ENCODE data around the gene SCEL.

SCEL gene

GRCh38 chr13:77507931-77508776, 27.4 kb upstream of the SCEL start (continued):
- peak; percentile 59; the same call in 1 of the 2 replicates for TF ChIP-seq TSHZ1 (tag by site-specific recombination; IDR thresholded peaks at IDR 0.05; ENCODE audit: borderline replicate concordance)

- H3K36me3 ChIP-seq (ENCODE audit: control insufficient read depth in 2 of 2, insufficient read depth in 1 of 2, low read length in 2 of 2), result no peaks in the 10 kb centered on the region
- no peak overlapping the region for H3K4me3 ChIP-seq (ENCODE audit: low read depth, low read length)
- ChIA-PET CTCF (interaction anchor here (0.8 kb wide), 1 partner anchor 16 kb away, joined by 3 read pairs; no protein-coding TSS in a partner anchor), POLR2A (no interaction called here)
- no peak overlapping the region for H3K27ac ChIP-seq (ENCODE audit: extremely low read depth, low read depth, low read length)
- no peaks in the 10 kb centered on the region for H3K9me3 ChIP-seq (ENCODE audit: control insufficient read depth, insufficient read depth, low read depth, low read length)
- no peak for TF ChIP-seq ZNF654 (tag by site-specific recombination; IDR thresholded peaks at IDR 0.05; ENCODE audit: low read depth)
- 0 out of 2 replicates have a peak, but pooled peaks have one; percentile 22 for TF ChIP-seq ZNF366 (tag by site-specific recombination; conservative IDR thresholded peaks at IDR 0.05)
- TF ChIP-seq ZFP37 (tag by site-specific recombination; IDR thresholded peaks at IDR 0.05), result no peak
- no peak for TF ChIP-seq OSR2 (tag by site-specific recombination; IDR thresholded peaks at IDR 0.05)
- peak; percentile 80 for TF ChIP-seq PRDM6 (tag by site-specific recombination; IDR thresholded peaks at IDR 0.05)
- 0 out of 2 replicates have a peak, but pooled peaks have one; percentile 61 for TF ChIP-seq ZNF677 (tag by site-specific recombination; IDR thresholded peaks at IDR 0.05)
- peak; percentile 74 for TF ChIP-seq FEZF1 (tag by site-specific recombination; IDR thresholded peaks at IDR 0.05)
- peak; percentile 33; the same call in 1 of the 2 replicates for TF ChIP-seq ZNF362 (tag by site-specific recombination; IDR thresholded peaks at IDR 0.05)
- peaks cover 3% of the 10 kb centered on the region; the same call in 1 of the 2 replicates for H3K4me1 ChIP-seq (ENCODE audit: control insufficient read depth, insufficient read depth, low read length)
These were observed 26.4 kb upstream of the SCEL start for GRCh38 chr13:77508959-77509620.

GRCh38 chr13:77510156-77510555, 25.4 kb upstream of the SCEL start:
- Histone ChIP-seq H3K9me3 (ENCODE audit: control insufficient read depth, insufficient read depth, low read depth, low read length) (no peaks in the 10 kb centered on the region), H3K27ac (ENCODE audit: extremely low read depth, low read depth, low read length) (no peak overlapping the region), H3K4me1 (ENCODE audit: control insufficient read depth, insufficient read depth, low read length) (peaks cover 3% of the 10 kb centered on the region; the same call in 1 of the 2 replicates), H3K4me3 (ENCODE audit: low read depth, low read length) (no peak overlapping the region), H3K36me3 (ENCODE audit: control insufficient read depth in 2 of 2, insufficient read depth in 1 of 2, low read length in 2 of 2) (no peaks in the 10 kb centered on the region)
- ChIA-PET POLR2A (no interaction called here), CTCF (no interaction called here)
- no peak for TF ChIP-seq ZSCAN4 (tag by site-specific recombination; IDR thresholded peaks at IDR 0.05)
- no peak for TF ChIP-seq ZBTB48 (tag by site-specific recombination; IDR thresholded peaks at IDR 0.05)
- no peak for TF ChIP-seq ZNF792 (tag by site-specific recombination; IDR thresholded peaks at IDR 0.05)
- TF ChIP-seq ZNF610 (tag by site-specific recombination; IDR thresholded peaks at IDR 0.05; ENCODE audit: borderline replicate concordance), result no peak
- no peak for TF ChIP-seq SP7 (tag by site-specific recombination; IDR thresholded peaks at IDR 0.05)
- TF ChIP-seq ZNF518A (tag by site-specific recombination; conservative IDR thresholded peaks at IDR 0.05; ENCODE audit: low read depth), result no peak
- TF ChIP-seq OVOL3 (tag by site-specific recombination; IDR thresholded peaks at IDR 0.05), result no peak
- TF ChIP-seq SP3 (tag by site-specific recombination; IDR thresholded peaks at IDR 0.05), result no peak
- no peak for TF ChIP-seq RBAK (tag by site-specific recombination; IDR thresholded peaks at IDR 0.05)
